GM12873 (cell line): ENCODE data around the gene TIMM44.

Experiments
- TF ChIP-seq, protein P1 (sequence below): IDR thresholded peaks from 2 replicates; pipeline ENCODE4 v1.5.1; 2012; ENCODE audit warnings: low read depth, mild to moderate bottlenecking, moderate library complexity, low read length, control low read depth; ENCODE audit not compliant: insufficient read depth; ENCODE audit errors: missing control alignments

The TIMM44 gene

DNA sequence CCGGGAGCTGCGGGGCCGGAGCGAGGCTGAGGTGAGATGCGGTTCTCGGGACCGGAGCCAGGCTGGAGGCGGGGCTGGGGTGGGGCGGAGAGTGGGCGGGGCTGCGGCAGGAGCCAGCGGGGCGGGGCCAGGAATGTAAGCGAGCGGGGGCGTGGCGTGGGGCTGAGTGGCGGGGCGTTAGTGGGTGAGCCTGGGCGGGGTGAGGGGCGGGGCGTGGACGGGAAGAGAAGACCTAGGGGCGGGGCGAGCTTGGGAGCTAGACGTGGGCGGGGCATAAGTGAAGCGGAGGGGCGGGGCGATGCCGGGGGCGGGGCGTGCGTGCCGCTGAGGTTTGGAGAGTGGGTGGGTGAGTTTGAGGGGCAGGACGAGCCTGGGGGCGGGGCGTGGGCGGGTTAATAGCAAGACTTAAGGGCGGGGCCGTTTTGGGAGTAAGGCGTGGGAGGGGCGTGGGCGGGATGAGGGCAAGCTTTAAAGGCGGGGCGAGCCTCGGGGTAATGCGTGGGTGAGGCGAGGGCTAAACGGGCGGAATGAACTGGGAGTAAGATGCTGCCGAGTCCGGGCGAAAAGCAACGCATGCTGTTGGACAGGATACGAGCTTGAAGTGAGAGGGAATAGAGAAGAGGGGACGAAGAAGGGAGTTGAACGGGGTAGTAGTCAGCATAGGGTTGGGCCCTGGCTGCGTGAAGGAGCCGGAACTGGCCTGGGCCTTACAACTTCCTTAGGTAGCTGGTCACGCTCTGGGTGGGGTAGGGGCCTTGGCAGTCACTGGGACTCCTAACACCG lies 22.8 kb downstream of the TIMM44 start:
- TF ChIP-seq, protein P1, sequence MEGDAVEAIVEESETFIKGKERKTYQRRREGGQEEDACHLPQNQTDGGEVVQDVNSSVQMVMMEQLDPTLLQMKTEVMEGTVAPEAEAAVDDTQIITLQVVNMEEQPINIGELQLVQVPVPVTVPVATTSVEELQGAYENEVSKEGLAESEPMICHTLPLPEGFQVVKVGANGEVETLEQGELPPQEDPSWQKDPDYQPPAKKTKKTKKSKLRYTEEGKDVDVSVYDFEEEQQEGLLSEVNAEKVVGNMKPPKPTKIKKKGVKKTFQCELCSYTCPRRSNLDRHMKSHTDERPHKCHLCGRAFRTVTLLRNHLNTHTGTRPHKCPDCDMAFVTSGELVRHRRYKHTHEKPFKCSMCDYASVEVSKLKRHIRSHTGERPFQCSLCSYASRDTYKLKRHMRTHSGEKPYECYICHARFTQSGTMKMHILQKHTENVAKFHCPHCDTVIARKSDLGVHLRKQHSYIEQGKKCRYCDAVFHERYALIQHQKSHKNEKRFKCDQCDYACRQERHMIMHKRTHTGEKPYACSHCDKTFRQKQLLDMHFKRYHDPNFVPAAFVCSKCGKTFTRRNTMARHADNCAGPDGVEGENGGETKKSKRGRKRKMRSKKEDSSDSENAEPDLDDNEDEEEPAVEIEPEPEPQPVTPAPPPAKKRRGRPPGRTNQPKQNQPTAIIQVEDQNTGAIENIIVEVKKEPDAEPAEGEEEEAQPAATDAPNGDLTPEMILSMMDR = no peak

DNA sequence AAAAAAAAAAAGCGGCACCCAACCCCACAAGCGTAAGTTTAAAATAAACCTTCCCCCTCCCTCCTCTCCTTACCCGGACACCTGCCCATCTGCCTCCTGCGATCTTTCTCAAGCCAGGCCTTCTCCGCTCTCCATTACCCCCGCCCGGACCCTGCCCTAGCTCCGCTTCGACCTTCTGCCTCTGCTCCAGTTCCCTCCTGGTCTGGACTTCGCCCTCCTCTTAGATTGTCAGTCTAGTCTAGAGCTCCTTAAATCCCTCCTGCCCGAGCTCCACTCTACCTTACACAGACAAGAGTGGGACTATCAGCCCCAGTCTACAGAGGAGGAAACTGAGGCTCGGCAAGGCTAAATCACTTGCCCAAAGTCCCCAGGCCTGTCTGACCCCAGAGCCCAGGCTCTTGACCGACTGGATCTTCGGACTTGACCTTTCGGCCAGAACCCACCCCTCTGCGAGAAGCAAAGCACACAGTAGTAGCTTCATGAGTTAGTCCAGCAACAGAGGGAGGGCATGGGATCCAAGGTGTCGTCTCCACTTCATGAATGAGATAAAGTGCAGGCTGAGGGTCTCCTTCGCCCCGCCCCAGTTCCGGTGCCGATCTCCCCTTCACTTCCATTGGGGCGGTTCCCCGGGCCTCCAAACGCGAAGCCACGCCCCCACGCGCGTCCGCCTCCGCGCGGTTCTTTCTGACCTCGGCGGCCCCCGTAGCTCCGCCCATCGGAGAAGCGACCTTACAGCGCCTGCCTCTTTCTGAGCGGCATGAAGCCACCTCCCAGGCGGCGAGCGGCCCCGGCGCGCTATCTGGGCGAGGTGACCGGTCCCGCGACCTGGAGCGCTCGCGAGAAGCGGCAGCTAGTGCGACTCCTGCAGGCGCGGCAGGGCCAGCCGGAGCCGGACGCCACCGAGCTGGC lies 23.6 kb downstream of the TIMM44 start, which contains the start of gene SNAPC2:
Gene SNAPC2 (plus strand): TSS at position 729 of the 909 bp plus-strand sequence. CDS start 29 bp downstream, at position 758.
- TF ChIP-seq, protein P1 = no peak

DNA sequence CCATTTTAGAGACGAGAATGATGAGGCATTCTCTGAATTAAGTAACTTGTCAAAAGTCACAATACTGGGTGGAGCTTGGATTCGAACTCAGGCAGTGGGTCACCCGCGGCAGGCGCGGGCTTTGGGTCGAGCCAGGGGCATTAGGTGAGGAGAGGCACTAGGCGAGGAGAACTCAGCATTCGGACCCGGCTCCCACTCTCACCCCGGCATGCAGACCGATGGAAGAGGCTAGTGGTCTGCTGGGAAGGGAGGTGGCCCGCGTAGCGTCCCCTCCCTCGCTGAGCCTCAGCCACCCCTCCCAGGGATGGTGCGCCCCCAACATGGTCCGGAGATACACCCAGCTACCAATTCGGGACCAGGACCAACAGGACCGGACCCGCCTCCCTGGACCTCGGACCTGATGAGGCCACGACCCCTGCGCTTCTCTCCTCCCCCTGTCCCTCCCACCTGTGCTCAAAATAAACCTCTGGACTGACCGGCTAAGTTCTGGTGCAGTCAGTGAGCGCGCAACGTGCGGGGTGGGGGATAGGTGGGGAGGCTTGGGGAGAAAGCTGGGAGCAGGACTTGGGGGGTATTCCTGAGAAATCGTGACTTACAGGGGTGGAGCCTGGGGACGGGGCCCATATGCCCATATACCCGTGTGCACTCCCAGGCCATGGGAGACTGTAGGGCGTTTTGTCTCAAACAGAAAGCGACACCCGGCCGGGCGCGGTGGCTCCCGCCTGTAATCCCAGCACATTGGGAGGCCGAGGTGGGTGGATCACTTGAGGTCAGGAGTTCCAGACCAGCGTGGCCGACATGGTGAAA lies 24.6 kb downstream of the TIMM44 start:
- TF ChIP-seq, protein P1 = no peak

DNA sequence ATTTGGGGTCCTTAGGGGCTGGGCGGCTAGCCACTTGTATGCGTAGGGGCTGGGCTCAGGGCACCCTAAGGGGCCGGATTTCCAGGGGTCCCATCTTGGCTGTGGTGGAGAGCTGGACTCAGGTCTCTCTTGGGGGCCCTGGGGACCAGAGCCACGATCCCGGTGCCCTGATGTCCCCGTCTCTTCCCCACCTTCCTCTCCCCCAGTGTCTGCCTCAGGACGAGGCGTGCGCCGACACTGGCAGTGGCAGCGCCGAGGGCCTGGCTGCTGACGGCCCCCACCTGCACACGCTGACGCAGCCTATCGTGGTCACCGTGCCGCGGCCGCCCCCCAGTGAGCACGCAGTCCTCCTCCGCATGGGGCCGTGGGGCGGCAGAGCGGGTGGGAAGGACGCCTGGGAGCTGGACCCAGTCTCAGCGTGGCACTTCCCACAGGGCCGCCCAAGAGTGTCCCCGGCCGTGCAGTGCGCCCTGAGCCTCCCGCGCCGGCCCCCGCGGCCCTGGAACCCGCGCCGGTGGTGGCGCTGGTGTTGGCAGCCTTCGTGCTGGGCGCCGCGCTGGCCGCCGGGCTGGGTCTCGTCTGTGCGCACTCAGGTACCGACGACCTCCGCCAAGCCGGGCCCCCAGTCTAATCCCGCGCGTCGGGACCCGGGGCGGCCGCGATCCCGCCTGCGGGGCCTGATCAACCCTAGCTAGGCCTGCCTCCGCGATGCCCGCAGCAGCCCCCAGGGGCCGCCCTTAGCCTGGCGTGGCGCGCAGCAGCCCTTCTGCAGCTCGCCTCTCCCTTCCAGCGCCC lies 26.0 kb downstream of the TIMM44 start:
- TF ChIP-seq, protein P1 = peak; percentile 61

DNA sequence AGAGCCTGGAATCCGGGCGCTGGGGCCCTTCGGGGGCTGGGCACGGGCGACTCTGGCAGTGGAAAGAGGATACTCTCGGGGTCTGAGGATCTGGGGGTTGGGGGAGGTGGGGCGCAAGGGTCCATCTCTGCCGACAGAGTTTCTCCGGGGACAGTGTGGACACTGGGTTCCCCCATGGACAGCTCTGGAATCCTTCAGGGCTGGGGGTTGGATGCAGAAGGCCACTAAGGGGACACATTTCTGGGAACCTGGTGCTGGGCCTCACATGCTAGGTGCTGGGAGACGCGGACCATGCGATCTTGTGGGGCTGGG lies 26.6 kb downstream of the TIMM44 start:
- TF ChIP-seq, protein P1 = no peak

DNA sequence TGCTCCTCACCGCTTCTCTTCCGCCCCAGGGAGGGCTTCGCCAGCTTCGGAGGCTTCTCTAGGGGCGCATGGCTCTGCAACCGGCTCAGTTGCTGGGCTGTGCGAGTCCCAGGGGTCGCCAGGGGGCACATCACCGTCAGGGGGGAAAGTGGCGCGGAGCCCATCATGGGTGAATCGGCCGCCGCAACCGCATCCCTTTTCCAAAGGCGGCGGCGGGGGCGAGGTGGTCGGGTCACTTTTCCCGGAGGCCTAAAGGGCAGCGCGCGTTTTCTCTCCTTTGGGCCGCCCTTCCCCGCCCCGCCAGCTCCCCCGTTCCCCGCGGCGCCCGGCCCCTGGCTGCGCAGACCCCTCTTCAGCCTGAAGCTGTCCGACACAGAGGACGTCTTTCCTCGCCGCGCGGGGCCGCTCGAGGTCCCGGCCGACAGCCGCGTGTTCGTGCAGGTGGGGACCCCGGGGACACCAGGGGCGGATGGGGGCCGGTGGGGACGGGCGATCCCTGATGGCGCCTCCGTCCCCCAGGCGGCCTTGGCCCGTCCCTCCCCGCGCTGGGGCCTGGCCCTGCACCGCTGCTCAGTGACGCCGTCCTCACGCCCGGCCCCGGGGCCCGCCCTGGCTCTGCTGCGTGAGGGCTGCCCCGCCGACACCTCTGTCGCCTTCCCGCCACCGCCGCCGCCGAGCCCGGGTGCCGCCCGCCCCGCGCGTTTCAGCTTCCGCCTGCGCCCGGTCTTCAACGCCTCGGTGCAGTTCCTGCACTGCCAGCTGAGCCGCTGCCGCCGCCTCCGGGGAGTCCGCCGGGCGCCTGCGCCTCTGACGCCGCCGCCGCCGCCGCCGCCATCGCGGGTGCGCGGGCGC lies 27.1 kb downstream of the TIMM44 start:
- TF ChIP-seq, protein P1 = no peak
